ENCODE data around the gene MLPH. TPM values are rescaled to one million over a fixed set of nuclear protein-coding genes. Genes with fewer than 3 reads are reported as not detected.

The MLPH gene
- total and polyA plus RNA-seq, 2 of the 13 experiments (the other 11 are each of a cell fraction or from before 2014, with no cell fraction given): 0.12 TPM; not detected in 1

- FAIRE-seq (no peak), ATAC-seq (no peak), DNase-seq (ENCODE audit: low spot score) (no peak)
- ChIA-PET POLR2A (no interaction called here), CTCF (ENCODE audit: low intra/inter-chr PET ratio, low total read pairs) (no interaction called here)
- H3K4me2 ChIP-seq (ENCODE audit: low read depth, low read length): no peak overlapping the region
- H3K9ac ChIP-seq (ENCODE audit: insufficient read depth, low read depth, low read length): no peak overlapping the region
- intact Hi-C loops (cut with micrococcal nuclease; ENCODE audit: unreplicated experiment) (no loop called here), in situ Hi-C loops (cut with HindIII; ENCODE audit: extremely low pct_ligation_motif_present, low pct_unique_long_range_greater_than_20kb) (no loop called here)
- no peak overlapping the region for H3K4me3 ChIP-seq (replicated peaks in 1 of 3; ENCODE audit: insufficient read depth in 1 of 3, low read depth in 2 of 3, low read length in 3 of 3)
- H2AFZ ChIP-seq (ENCODE audit: low read length): no peak overlapping the region
- BruUV-seq (replicated peaks): no TSS peak
- H3K36me3 ChIP-seq (replicated peaks in 1 of 2; ENCODE audit: control insufficient read depth in 1 of 2, insufficient read depth in 2 of 2, low read length in 2 of 2): no peaks in the 10 kb centered on the region
- H3K27me3 ChIP-seq (ENCODE audit: control insufficient read depth in 1 of 2, insufficient read depth in 2 of 2, low read length in 2 of 2): peaks cover 3 to 59% of the 10 kb centered on the region in 2 experiments; a peak in 4 of 5 replicates
- 7% methylated on average over 7 of the region's 7 CpGs for WGBS (ENCODE audit: low lambda C conversion rate)
- no peaks in the 10 kb centered on the region for H3K4me1 ChIP-seq (ENCODE audit: insufficient read depth, low read length)
- no peaks in the 10 kb centered on the region for H4K20me1 ChIP-seq (ENCODE audit: insufficient read depth, low read length)
- TF ChIP-seq TOPORS (CRISPR knock-in tag; IDR thresholded peaks at IDR 0.05): no peak
- no peak for TF ChIP-seq ZNF34 (CRISPR knock-in tag; IDR thresholded peaks at IDR 0.05; ENCODE audit: borderline replicate concordance)
- no peak for TF ChIP-seq CENPX (CRISPR knock-in tag; IDR thresholded peaks at IDR 0.05)
- TF ChIP-seq, protein P1, sequence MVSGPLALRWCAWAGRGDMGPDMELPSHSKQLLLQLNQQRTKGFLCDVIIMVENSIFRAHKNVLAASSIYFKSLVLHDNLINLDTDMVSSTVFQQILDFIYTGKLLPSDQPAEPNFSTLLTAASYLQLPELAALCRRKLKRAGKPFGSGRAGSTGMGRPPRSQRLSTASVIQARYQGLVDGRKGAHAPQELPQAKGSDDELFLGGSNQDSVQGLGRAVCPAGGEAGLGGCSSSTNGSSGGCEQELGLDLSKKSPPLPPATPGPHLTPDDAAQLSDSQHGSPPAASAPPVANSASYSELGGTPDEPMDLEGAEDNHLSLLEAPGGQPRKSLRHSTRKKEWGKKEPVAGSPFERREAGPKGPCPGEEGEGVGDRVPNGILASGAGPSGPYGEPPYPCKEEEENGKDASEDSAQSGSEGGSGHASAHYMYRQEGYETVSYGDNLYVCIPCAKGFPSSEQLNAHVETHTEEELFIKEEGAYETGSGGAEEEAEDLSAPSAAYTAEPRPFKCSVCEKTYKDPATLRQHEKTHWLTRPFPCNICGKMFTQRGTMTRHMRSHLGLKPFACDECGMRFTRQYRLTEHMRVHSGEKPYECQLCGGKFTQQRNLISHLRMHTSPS (CRISPR knock-in tag; IDR thresholded peaks at IDR 0.05; ENCODE audit: low read depth): no peak
- TF ChIP-seq ARNT2 (CRISPR knock-in tag; IDR thresholded peaks at IDR 0.05; ENCODE audit: low read depth): no peak
- TF ChIP-seq HOXA3 (CRISPR knock-in tag; IDR thresholded peaks at IDR 0.05): no peak
- no peak for TF ChIP-seq PHB2 (IDR thresholded peaks at IDR 0.05; ENCODE audit: partially characterized antibody)
- TF ChIP-seq, protein P2, sequence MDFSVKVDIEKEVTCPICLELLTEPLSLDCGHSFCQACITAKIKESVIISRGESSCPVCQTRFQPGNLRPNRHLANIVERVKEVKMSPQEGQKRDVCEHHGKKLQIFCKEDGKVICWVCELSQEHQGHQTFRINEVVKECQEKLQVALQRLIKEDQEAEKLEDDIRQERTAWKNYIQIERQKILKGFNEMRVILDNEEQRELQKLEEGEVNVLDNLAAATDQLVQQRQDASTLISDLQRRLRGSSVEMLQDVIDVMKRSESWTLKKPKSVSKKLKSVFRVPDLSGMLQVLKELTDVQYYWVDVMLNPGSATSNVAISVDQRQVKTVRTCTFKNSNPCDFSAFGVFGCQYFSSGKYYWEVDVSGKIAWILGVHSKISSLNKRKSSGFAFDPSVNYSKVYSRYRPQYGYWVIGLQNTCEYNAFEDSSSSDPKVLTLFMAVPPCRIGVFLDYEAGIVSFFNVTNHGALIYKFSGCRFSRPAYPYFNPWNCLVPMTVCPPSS (IDR thresholded peaks at IDR 0.05): no peak
- TF ChIP-seq ZNF343 (CRISPR knock-in tag; IDR thresholded peaks at IDR 0.05): no peak
- no peak for TF ChIP-seq TAF1 (CRISPR knock-in tag; IDR thresholded peaks at IDR 0.05)
- no peak for TF ChIP-seq ZFP62 (CRISPR knock-in tag; IDR thresholded peaks at IDR 0.05)
- TF ChIP-seq, protein P3, sequence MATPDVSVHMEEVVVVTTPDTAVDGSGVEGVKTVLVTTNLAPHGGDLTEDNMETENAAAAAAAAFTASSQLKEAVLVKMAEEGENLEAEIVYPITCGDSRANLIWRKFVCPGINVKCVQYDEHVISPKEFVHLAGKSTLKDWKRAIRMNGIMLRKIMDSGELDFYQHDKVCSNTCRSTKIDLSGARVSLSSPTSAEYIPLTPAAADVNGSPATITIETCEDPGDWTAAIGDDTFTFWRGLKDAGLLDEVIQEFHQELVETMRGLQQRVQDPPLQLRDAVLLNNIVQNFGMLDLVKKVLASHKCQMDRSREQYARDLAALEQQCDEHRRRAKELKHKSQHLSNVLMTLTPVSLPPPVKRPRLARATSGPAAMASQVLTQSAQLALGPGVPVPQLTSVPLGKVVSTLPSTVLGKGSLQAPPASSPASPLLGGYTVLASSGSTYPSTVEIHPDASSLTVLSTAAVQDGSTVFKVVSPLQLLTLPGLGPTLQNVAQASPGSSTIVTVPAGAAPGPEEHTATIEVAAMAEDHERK (CRISPR knock-in tag; IDR thresholded peaks at IDR 0.05; ENCODE audit: low read depth): no peak
- no peaks in the 10 kb centered on the region for H3K79me2 ChIP-seq (ENCODE audit: insufficient read depth, low read length)
- H3K27ac ChIP-seq (ENCODE audit: extremely low read length, insufficient read depth, low read length): no peak overlapping the region
- H3K9me3 ChIP-seq (ENCODE audit: low read length): no peaks in the 10 kb centered on the region
Measured at GRCh38 chr2:237561221-237561620, 74.2 kb downstream of the MLPH start.
